H1 (cell line): ENCODE data around the gene ZNF814. TPM values are rescaled to one million over a fixed set of nuclear protein-coding genes. Genes with fewer than 3 reads are reported as not detected.
"Not testable (repeated sequence)": the region's sequence is repeated elsewhere in the genome, so short reads cannot be mapped to it uniquely, and the experiment has no call there.

ENCODE experiments used
- CTCF ChIA-PET: fragments of 300-600 bp; sonication (Branson Sonifier 250); formaldehyde crosslinking; loops from one replicate; lab custom pipeline; 2021; ENCODE audit not compliant: partially characterized antibody; lab: Charles Lee
- POLR2A ChIA-PET: fragments of 300-600 bp; sonication (Branson Sonifier 250); formaldehyde crosslinking; loops from one replicate; lab custom pipeline; 2021; ENCODE audit warnings: inconsistent platforms; ENCODE audit not compliant: partially characterized antibody; lab: Charles Lee
- DNase-seq, 2 experiments: peaks; one replicate each; pipeline versions ENCODE4 v3.0.0 to v3.0.0-alpha.2; 2010 to 2022; ENCODE audit warnings: low spot score in 2 of 2, low read depth in 1 of 2, mixed read lengths in 1 of 2
- FAIRE-seq: peaks from 2 replicates; lab custom pipeline; 2011; peaks lifted over from hg19 to GRCh38; lab: Jason Lieb, UNC
- H2AFZ ChIP-seq: 2 replicates; pipeline ENCODE4 v1.8.1; 2012; ENCODE audit warnings: low read length, inconsistent platforms
- H2AK5ac ChIP-seq: 2 replicates; pipeline ENCODE4 v1.6.1; 2013; ENCODE audit warnings: low read depth, low read length
- H2BK120ac ChIP-seq: replicated peaks from 2 replicates; pipeline ENCODE3; 2013; ENCODE audit warnings: low read depth, low read length, inconsistent platforms
- H2BK12ac ChIP-seq: 2 replicates; pipeline ENCODE4 v1.6.1; 2013; ENCODE audit warnings: low read depth, low read length
- H2BK15ac ChIP-seq: 2 replicates; pipeline ENCODE4 v1.6.1; 2013; ENCODE audit warnings: low read length
- H2BK20ac ChIP-seq: 2 replicates; pipeline ENCODE4 v1.6.1; 2013; ENCODE audit warnings: low read length
- H2BK5ac ChIP-seq: 2 replicates; pipeline ENCODE4 v1.6.1; 2013; ENCODE audit warnings: low read depth, low read length
- H3K14ac ChIP-seq: 2 replicates; pipeline ENCODE4 v1.6.1; 2013; ENCODE audit warnings: inconsistent platforms; ENCODE audit not compliant: insufficient read length
- H3K18ac ChIP-seq: 2 replicates; pipeline ENCODE4 v1.6.1; 2013; ENCODE audit warnings: low read length; ENCODE audit errors: extremely low read depth
- H3K23ac ChIP-seq: 2 replicates; pipeline ENCODE4 v1.6.1; 2013; ENCODE audit warnings: inconsistent platforms; ENCODE audit not compliant: insufficient read length
- H3K23me2 ChIP-seq: 2 replicates; pipeline ENCODE4 v1.6.1; 2013; ENCODE audit warnings: low read depth, low read length
- H3K27ac ChIP-seq: 2 replicates; pipeline ENCODE4 v1.6.1; 2011; ENCODE audit warnings: low read depth, low read length, inconsistent platforms
- H3K27me3 ChIP-seq, 4 experiments: replicated peaks in 1 of 4; 1 replicate in 1 of 4; 2 replicates in 3 of 4; pipeline versions ENCODE4 v1.6.1 to v1.8.1; 2011 to 2013; ENCODE audit warnings: low read length in 3 of 4, mild to moderate bottlenecking in 3 of 4, inconsistent platforms in 2 of 4, mixed read lengths in 2 of 4, moderate library complexity in 1 of 4; ENCODE audit not compliant: control insufficient read depth in 3 of 4, insufficient read depth in 3 of 4; ENCODE audit errors: extremely low read depth in 1 of 4
- H3K36me3 ChIP-seq, 4 experiments: 2 replicates each; pipeline versions ENCODE4 v1.6.1 to v1.8.1; 2011 to 2013; ENCODE audit warnings: mild to moderate bottlenecking in 4 of 4, low read length in 3 of 4, moderate library complexity in 2 of 4, control low read depth in 1 of 4, inconsistent platforms in 1 of 4; ENCODE audit not compliant: insufficient read depth in 4 of 4, control insufficient read depth in 2 of 4
- H3K4ac ChIP-seq: replicated peaks from 2 replicates; pipeline ENCODE3; 2013; ENCODE audit warnings: low read length, low read depth, mixed read lengths, inconsistent platforms; ENCODE audit not compliant: insufficient read length
- H3K4me1 ChIP-seq, 4 experiments: replicated peaks in 1 of 4; 1 replicate in 1 of 4; 2 replicates in 3 of 4; pipeline versions ENCODE4 v1.6.1 to v1.8.1; 2011 to 2013; ENCODE audit warnings: low read length in 3 of 4, inconsistent platforms in 2 of 4, mixed read lengths in 1 of 4; ENCODE audit not compliant: insufficient read depth in 4 of 4, control insufficient read depth in 3 of 4
- H3K4me2 ChIP-seq, 2 experiments: 2 replicates each; pipeline versions ENCODE4 v1.6.1 to v1.8.1; 2011 to 2013; ENCODE audit warnings: low read depth in 2 of 2, low read length in 2 of 2, control low read depth in 1 of 2, inconsistent platforms in 1 of 2, mild to moderate bottlenecking in 1 of 2; ENCODE audit not compliant: insufficient read depth in 1 of 2
- H3K4me3 ChIP-seq, 4 experiments: fragments of 200-600, 300-600 bp in 1 of 4; sonication (generic), shearing (Covaris generic), sonication (Bioruptor Twin) in 1 of 4; 2 replicates each; pipeline versions ENCODE4 v1.5.1 to v1.8.1; 2011 to 2016; ENCODE audit warnings: low read length in 4 of 4, low read depth in 3 of 4, control low read depth in 2 of 4, inconsistent platforms in 2 of 4, mild to moderate bottlenecking in 2 of 4, mixed read lengths in 1 of 4, moderate library complexity in 1 of 4; ENCODE audit not compliant: insufficient read depth in 2 of 4; ENCODE audit errors: extremely low read depth in 1 of 4
- H3K56ac ChIP-seq: replicated peaks from 2 replicates; pipeline ENCODE3; 2013; ENCODE audit warnings: low read depth, mild to moderate bottlenecking, mixed read lengths, low read length, inconsistent platforms; ENCODE audit not compliant: insufficient read length
- H3K79me1 ChIP-seq: 2 replicates; pipeline ENCODE4 v1.6.1; 2013; ENCODE audit warnings: low read depth, low read length, control low read depth
- H3K79me2 ChIP-seq, 2 experiments: 2 replicates each; pipeline versions ENCODE4 v1.6.1 to v1.8.1; 2012 to 2013; ENCODE audit warnings: low read length in 2 of 2, mild to moderate bottlenecking in 2 of 2, inconsistent platforms in 1 of 2; ENCODE audit not compliant: insufficient read depth in 2 of 2, control insufficient read depth in 1 of 2
- H3K9ac ChIP-seq, 4 experiments: replicated peaks in 1 of 4; 1 replicate in 1 of 4; 2 replicates in 3 of 4; pipeline versions ENCODE4 v1.6.1 to v1.8.1; 2011 to 2013; ENCODE audit warnings: low read depth in 3 of 4, low read length in 3 of 4, control low read depth in 2 of 4, mild to moderate bottlenecking in 2 of 4, moderate library complexity in 2 of 4, inconsistent platforms in 1 of 4; ENCODE audit errors: extremely low read depth in 1 of 4
- H3K9me3 ChIP-seq, 2 experiments: 2 replicates each; pipeline versions ENCODE4 v1.6.1 to v1.8.1; 2012 to 2013; ENCODE audit warnings: mild to moderate bottlenecking in 2 of 2, moderate library complexity in 2 of 2, control low read depth in 1 of 2, inconsistent platforms in 1 of 2, low read depth in 1 of 2, low read length in 1 of 2, mixed read lengths in 1 of 2; ENCODE audit not compliant: insufficient read depth in 2 of 2
- H4K20me1 ChIP-seq, 2 experiments: replicated peaks in 1 of 2; 2 replicates each; pipeline versions ENCODE3 to v1.8.1; 2011 to 2013; ENCODE audit warnings: inconsistent platforms in 2 of 2, low read length in 2 of 2, mild to moderate bottlenecking in 1 of 2; ENCODE audit not compliant: insufficient read depth in 2 of 2, control insufficient read depth in 1 of 2
- H4K5ac ChIP-seq: 2 replicates; pipeline ENCODE4 v1.6.1; 2013; ENCODE audit warnings: low read length, low read depth, mixed read lengths, inconsistent platforms; ENCODE audit not compliant: insufficient read length
- H4K8ac ChIP-seq: 2 replicates; pipeline ENCODE4 v1.8.0; 2013; ENCODE audit warnings: mild to moderate bottlenecking, moderate library complexity, low read length, inconsistent platforms; ENCODE audit not compliant: insufficient read depth; ENCODE audit errors: extremely low read depth
- H4K91ac ChIP-seq: replicated peaks from 2 replicates; pipeline ENCODE3; 2013; ENCODE audit warnings: low read length, mixed read lengths, inconsistent platforms; ENCODE audit not compliant: insufficient read length
- WGBS, 2 experiments: shearing (Covaris generic) in 1 of 2; methylation state at CpG; one replicate each; pipeline versions ENCODE4 v1.1.6 to v1.1.7; 2013 to 2015; ENCODE audit warnings: low lambda C conversion rate in 2 of 2, mixed read lengths in 2 of 2, inconsistent platforms in 1 of 2, low coverage in 1 of 2, missing lambda C conversion rate in 1 of 2; ENCODE audit not compliant: insufficient replicate concordance in 2 of 2, insufficient coverage in 1 of 2, insufficient read length in 1 of 2; ENCODE audit errors: extremely low coverage in 1 of 2, missing lambda C conversion rate in 1 of 2; 5-methylcytosine and 5-hydroxymethylcytosine counted together
- polyA plus RNA-seq, 7 experiments: library from polyadenylated mRNA; depleted of rRNA in 3 of 7; stranded (reverse) in 5 of 7; unstranded in 2 of 7; fragments of >200 nt in 5 of 7; fragments of 200-250 nt in 2 of 7; gene quantifications; 1 replicate in 5 of 7; 2 replicates in 1 of 7; 4 replicates in 1 of 7; pipeline versions ENCODE4 v1.2.1 to v1.2.3, GENCODE V29; 2011 to 2013; ENCODE audit warnings: missing spikeins in 2 of 7, mixed read lengths in 2 of 7
- total RNA-seq: library from RNA; stranded (reverse); fragmentation: NEBNext Ultra II Directional; extraction: Animal tissue kit (Norgen Biotek cat#: 25700); gene quantifications from 2 replicates; pipeline ENCODE4 v1.2.1, GENCODE V29; 2021

The ZNF814 gene
- total and polyA plus RNA-seq, 2 of the 8 experiments (the other 6 are each of a cell fraction or from before 2014, with no cell fraction given): 90.9 to 99.6 TPM

DNA sequence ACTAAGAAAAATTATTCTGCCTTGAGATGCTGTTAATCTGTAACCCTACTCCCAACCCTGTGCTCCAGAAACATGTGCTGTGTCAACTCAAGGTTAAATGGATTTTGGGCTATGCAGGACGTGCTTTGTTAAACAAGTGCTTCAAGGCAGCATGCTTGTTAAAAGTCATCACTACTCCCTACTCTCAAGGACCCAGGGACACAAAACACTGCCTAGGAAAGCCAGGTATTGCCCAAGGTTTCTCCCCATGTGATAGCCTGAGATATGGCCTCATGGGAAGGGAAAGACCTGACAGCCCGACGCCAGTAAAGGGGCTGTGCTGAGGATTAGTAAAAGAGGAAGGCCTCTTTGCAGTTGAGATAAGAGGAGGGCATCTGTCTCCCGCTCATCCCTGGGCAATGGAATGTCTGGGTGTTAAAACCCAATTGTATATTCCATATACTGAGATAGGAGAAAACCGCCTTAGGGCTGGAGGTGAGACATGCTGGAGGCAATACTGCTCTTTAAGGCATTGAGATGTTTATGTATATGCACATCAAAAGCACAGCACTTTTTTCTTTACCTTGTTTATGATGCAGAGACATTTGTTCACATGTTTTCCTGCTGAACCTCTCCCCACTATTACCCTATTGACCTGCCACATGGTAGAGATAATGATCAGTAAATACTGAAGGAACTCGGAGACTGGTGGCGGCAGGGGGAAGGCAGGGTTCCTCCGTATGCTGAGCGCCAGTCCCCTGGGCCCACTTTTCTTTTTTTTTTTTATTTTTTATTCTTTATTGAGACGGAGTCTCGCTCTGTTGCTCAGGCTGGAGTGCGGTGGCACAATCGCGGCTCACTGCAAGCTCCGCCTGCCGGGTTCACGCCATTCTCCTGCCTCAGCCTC, 78.2 kb downstream of the ZNF814 start:
- H2AK5ac ChIP-seq, H2BK5ac ChIP-seq, H2AFZ ChIP-seq, H3K27ac ChIP-seq, H3K4ac ChIP-seq, H2BK12ac ChIP-seq, H3K23me2 ChIP-seq, H2BK20ac ChIP-seq, H3K4me1 ChIP-seq, FAIRE-seq, H3K56ac ChIP-seq, DNase-seq, H3K79me1 ChIP-seq, H4K20me1 ChIP-seq, H3K23ac ChIP-seq, H3K27me3 ChIP-seq, H4K8ac ChIP-seq, H3K9me3 ChIP-seq, H3K4me3 ChIP-seq, H2BK15ac ChIP-seq, H3K9ac ChIP-seq, H2BK120ac ChIP-seq, CTCF ChIA-PET, H4K91ac ChIP-seq, H3K4me2 ChIP-seq, H3K18ac ChIP-seq, H3K14ac ChIP-seq, H4K5ac ChIP-seq: not testable (repeated sequence)
- POLR2A ChIA-PET: interaction anchor here (0.7 kb wide), 1 partner anchor 19 kb away, joined by 3 read pairs; the partner anchor contains the start of gene ZNF587B
- 92% methylated on average over 17 of the region's 17 CpGs; no CpG with 5 or more reads in 1 of the 2 experiments for WGBS, 2 experiments
- Histone ChIP-seq H3K79me2 (peaks cover 0 to 10% of the 10 kb centered on the region in 2 experiments; a peak in 2 of 4 replicates), H3K36me3 (peaks cover 2 to 24% (median 18%) of the 10 kb centered on the region in 4 experiments; a peak in 7 of 8 replicates)
